ENCODE measurements around the gene SLC6A14.

DNA sequence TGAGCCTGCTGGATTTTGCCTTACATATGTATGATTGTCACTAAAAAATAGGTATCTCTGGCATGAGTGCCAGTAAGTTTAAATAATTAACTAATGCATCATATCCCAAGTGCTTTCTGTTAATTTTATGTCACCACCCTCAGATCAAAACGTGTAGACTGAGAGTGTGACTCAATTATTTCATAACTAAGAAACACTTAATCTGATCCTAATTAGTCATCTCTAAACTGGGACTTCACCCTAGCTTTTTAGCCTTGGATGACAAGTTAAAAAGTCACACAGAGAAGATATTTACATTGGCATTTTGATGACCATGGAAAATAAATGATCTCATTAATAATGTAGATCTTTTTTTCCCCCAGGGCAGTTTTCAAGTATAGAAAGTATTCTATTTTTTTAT is 23.1 kb upstream of the SLC6A14 start:
- TF ChIP-seq POLR2AphosphoS5 (IDR thresholded peaks at IDR 0.05; ENCODE audit: low read depth) (no peak), EZH2phosphoT487 (IDR thresholded peaks at IDR 0.05; ENCODE audit: unreplicated experiment) (no peak), EZH2 (IDR thresholded peaks at IDR 0.05; ENCODE audit: low read depth, unreplicated experiment) (no peak), JUNB (IDR thresholded peaks at IDR 0.05; ENCODE audit: unreplicated experiment) (no peak), NANOG (IDR thresholded peaks at IDR 0.05; ENCODE audit: borderline replicate concordance) (no peak)
- TF ChIP-seq, protein P1, sequence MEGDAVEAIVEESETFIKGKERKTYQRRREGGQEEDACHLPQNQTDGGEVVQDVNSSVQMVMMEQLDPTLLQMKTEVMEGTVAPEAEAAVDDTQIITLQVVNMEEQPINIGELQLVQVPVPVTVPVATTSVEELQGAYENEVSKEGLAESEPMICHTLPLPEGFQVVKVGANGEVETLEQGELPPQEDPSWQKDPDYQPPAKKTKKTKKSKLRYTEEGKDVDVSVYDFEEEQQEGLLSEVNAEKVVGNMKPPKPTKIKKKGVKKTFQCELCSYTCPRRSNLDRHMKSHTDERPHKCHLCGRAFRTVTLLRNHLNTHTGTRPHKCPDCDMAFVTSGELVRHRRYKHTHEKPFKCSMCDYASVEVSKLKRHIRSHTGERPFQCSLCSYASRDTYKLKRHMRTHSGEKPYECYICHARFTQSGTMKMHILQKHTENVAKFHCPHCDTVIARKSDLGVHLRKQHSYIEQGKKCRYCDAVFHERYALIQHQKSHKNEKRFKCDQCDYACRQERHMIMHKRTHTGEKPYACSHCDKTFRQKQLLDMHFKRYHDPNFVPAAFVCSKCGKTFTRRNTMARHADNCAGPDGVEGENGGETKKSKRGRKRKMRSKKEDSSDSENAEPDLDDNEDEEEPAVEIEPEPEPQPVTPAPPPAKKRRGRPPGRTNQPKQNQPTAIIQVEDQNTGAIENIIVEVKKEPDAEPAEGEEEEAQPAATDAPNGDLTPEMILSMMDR (conservative IDR thresholded peaks at IDR 0.05; ENCODE audit: low read depth in 2 of 2), result no peak

All from GM23338 (cell line).